IPS-NIHi7 (cell line): ENCODE measurements around the gene MBTD1.
"Not testable (repeated sequence)": the region's sequence is repeated elsewhere in the genome, so short reads cannot be mapped to it uniquely, and the experiment has no call there.

Source experiments
- DNase-seq: peaks from one replicate; pipeline ENCODE4 v3.0.0; 2012; ENCODE audit warnings: mixed read lengths; ENCODE audit errors: extremely low spot score

The MBTD1 gene

GRCh38 chr17:51255673-51256072, 4.2 kb downstream of the MBTD1 start:
- DNase-seq, result no peak

GRCh38 chr17:51251010-51251409, 8.8 kb downstream of the MBTD1 start:
- no peak for DNase-seq

- no peak for DNase-seq
Observed at GRCh38 chr17:51250314-51250840, 9.5 kb downstream of the MBTD1 start.

- no peak for DNase-seq
Observed at GRCh38 chr17:51245535-51245934, 14.3 kb downstream of the MBTD1 start.

- DNase-seq, result no peak
Observed at GRCh38 chr17:51244041-51244440, 15.8 kb downstream of the MBTD1 start.

GRCh38 chr17:51240275-51240674, 19.6 kb downstream of the MBTD1 start:
- DNase-seq, result no peak

- DNase-seq, result no peak
Observed at GRCh38 chr17:51238255-51238887, 21.5 kb downstream of the MBTD1 start.

- DNase-seq, result no peak
Observed at GRCh38 chr17:51234162-51234561, 25.7 kb downstream of the MBTD1 start.

GRCh38 chr17:51231999-51232398, 27.9 kb downstream of the MBTD1 start:
- no peak for DNase-seq

GRCh38 chr17:51230306-51230705, 29.5 kb downstream of the MBTD1 start:
- DNase-seq, result no peak

- no peak for DNase-seq
Observed at GRCh38 chr17:51229889-51230288, 30.0 kb downstream of the MBTD1 start.

- DNase-seq, result no peak
Observed at GRCh38 chr17:51228161-51228560, 31.7 kb downstream of the MBTD1 start.

- DNase-seq, result not testable (repeated sequence)
Observed at GRCh38 chr17:51225523-51225922, 34.3 kb downstream of the MBTD1 start.

GRCh38 chr17:51224402-51225262, 35.2 kb downstream of the MBTD1 start:
- DNase-seq, result no peak

GRCh38 chr17:51221322-51221721, 38.5 kb downstream of the MBTD1 start:
- no peak for DNase-seq

GRCh38 chr17:51217946-51218345, 41.9 kb downstream of the MBTD1 start:
- DNase-seq, result no peak

GRCh38 chr17:51214920-51215319, 44.9 kb downstream of the MBTD1 start:
- DNase-seq, result no peak

- DNase-seq, result no peak
Observed at GRCh38 chr17:51203838-51204237, 56.0 kb downstream of the MBTD1 start.

- no peak for DNase-seq
Observed at GRCh38 chr17:51200846-51201245, 59.0 kb downstream of the MBTD1 start.

GRCh38 chr17:51200295-51200694, 59.6 kb downstream of the MBTD1 start:
- DNase-seq, result no peak

- DNase-seq, result no peak
Observed at GRCh38 chr17:51197754-51198153, 62.1 kb downstream of the MBTD1 start.

- DNase-seq, result no peak
Observed at GRCh38 chr17:51191895-51192294, 68.0 kb downstream of the MBTD1 start.

GRCh38 chr17:51189628-51190027, 70.2 kb downstream of the MBTD1 start:
- no peak for DNase-seq
